Activated naive CD4-positive, alpha-beta T cell treated with Interleukin-2 at 50 U/mL for 16 hours (primary cell): ENCODE results near the gene TRH.
"Not testable (repeated sequence)": the region's sequence is repeated elsewhere in the genome, so short reads cannot be mapped to it uniquely, and the experiment has no call there.

Experiments used
- DNase-seq: peaks from one replicate; pipeline ENCODE4 v3.0.0-alpha.2; 2020

The TRH gene

DNA sequence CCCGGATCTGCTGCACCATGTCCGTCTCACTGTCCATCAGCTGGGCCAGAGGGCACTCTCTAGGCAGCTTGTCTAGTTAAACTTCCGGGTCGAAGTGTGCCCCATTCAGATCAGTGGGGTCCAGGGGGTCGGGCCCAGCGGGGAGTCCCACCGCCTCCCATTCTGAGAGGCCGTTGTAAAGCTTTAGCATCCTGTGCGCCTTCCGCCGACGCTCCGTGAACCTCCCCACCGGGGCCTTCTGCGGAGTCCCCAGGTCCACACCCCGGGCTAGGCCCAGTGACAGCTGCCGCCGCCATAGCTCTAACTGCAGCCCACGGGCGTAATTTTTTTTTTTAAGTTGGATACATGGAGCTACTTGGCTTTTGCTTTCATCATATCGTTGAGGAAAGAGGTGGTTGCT lies 38.7 kb downstream of the TRH start:
- DNase-seq, result not testable (repeated sequence)

DNA sequence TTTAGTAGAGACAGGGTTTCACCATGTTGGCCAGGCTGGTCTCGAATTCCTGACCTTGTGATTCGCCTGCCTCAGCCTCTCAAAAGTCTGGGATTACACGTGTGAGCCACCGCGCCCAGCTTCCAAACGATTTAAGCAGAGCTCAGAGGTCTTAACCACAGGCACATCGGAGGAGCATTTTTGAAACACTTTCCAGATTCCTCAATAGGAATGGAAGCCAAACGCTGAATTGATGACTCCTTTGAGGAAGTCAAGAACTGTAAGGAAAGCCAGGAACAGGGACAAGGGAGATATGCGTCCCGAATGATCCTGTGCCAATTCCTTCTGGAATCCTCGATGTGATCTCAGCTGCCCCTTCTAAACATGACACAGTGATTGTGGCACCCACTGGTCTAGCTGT lies 40.0 kb downstream of the TRH start:
- no peak for DNase-seq

DNA sequence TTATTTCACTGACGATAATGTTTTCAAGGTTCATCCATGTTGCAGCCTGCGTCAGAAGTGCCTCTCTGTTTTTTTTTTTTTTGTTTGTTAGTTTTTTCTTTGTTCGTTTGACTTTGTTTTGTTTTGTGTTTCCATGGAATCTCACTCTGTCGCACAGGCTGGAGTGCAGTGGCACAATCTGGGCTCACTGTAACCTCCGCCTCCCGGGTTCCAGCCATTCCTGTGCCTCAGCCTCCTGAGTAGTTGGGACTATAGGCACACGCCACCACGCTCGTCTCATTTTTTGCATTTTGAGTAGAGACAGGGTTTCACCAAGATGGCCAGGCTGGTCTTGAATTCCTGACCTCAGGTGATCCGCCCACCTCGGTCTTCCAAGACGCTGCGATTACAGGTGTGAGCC lies 43.1 kb downstream of the TRH start:
- DNase-seq, result not testable (repeated sequence)

DNA sequence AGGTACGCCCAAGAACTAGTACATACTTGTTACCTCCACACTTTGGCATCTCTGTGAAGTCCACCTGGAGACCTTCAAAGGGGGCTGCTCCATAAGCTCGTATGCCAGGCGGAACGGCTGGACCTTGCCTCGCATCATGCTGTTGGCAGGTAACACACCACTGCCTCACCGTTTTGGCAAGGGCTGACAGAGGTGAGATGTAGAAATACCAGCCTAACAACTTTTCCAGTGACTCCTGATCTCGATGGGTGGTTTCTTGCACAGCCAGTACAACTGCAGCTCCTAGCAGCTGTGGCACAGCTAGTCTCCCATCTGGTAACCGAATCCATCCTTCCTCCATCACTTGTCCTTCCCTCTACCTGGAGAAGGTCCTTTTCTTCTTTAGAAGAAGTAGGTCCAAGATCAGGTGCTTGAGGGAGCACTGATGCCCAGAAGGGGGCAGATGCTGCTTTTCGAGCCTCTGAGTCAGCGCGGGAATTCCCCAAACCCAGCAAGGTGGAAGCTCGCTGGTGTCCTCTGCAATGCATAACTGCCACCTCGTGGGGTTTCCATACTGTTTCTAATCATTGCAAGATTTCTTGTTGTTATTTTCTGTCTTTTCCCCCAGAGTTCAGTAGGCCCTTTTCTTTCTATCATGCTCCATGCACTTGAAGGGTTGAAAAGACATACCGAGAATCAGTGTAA lies 51.8 kb downstream of the TRH start:
- DNase-seq, result peak; percentile 26

DNA sequence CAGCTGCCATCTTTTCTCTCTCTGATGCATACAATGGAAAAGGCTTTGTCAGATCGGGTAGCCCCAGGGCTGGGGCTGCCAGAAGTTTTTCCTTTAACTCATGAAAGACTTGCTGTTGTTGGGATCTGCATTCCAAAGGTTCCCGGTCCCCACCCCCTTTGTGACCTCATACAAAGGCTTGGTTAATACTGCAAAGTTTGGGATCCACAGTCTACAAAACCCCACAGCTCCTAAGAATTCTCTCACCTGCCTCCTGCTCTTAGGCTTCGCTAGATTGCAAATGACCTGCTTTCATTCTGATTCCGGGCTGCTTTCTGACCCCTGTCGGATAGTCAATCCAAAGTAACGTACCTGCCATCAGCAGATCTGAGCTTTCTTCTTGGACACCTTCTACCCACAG lies 52.9 kb downstream of the TRH start:
- DNase-seq, result not testable (repeated sequence)
